Liver (tissue), 3 donors: ENCODE data around the gene SLC18A3.

Experiments
- ATF3 ChIP-seq: IDR thresholded peaks from 2 replicates; pipeline ENCODE4 v1.6.1; 2016; ENCODE audit warnings: antibody characterized with exemption
- CTCF ChIP-seq: fragments of 150-350 bp; IDR thresholded peaks from 2 replicates; pipeline ENCODE4 v1.5.1; 2017; ENCODE audit warnings: improper control_type of control experiment, low read depth, low read length; ENCODE audit not compliant: missing input control
- EGR1 ChIP-seq, 2 donors: IDR thresholded peaks; 2 replicates each; pipeline ENCODE4 v1.6.1; 2016 to 2018; ENCODE audit warnings: antibody characterized with exemption in 2 of 2, low read depth in 2 of 2
- GABPA ChIP-seq, 2 donors: IDR thresholded peaks in 1 of 2; conservative IDR thresholded peaks in 1 of 2; 2 replicates each; pipeline ENCODE4 v1.6.1; 2016; ENCODE audit warnings: antibody characterized with exemption in 2 of 2, mild to moderate bottlenecking in 1 of 2, moderate library complexity in 1 of 2
- JUND ChIP-seq, 2 donors: IDR thresholded peaks; 2 replicates each; pipeline ENCODE4 v1.6.1; 2016; ENCODE audit warnings: antibody characterized with exemption in 2 of 2
- MAX ChIP-seq: IDR thresholded peaks from 2 replicates; pipeline ENCODE4 v1.6.1; 2016; ENCODE audit warnings: antibody characterized with exemption
- NR2F2 ChIP-seq: IDR thresholded peaks from 2 replicates; pipeline ENCODE4 v1.6.1; 2016; ENCODE audit warnings: antibody characterized with exemption
- RAD21 ChIP-seq, 2 donors: IDR thresholded peaks; 2 replicates each; pipeline ENCODE4 v1.6.1; 2016; ENCODE audit warnings: antibody characterized with exemption in 2 of 2, mild to moderate bottlenecking in 2 of 2
- REST ChIP-seq: IDR thresholded peaks from 2 replicates; pipeline ENCODE4 v1.6.1; 2016; ENCODE audit warnings: antibody characterized with exemption, mild to moderate bottlenecking
- SP1 ChIP-seq: IDR thresholded peaks from 2 replicates; pipeline ENCODE4 v1.6.1; 2018; ENCODE audit warnings: antibody characterized with exemption, mild to moderate bottlenecking
- TAF1 ChIP-seq: conservative IDR thresholded peaks from 2 replicates; pipeline ENCODE4 v1.6.1; 2016; ENCODE audit warnings: antibody characterized with exemption, mild to moderate bottlenecking
- ZBTB33 ChIP-seq: IDR thresholded peaks from 2 replicates; pipeline ENCODE4 v1.6.1; 2016; ENCODE audit warnings: antibody characterized with exemption
- donor health status: healthy.
- donor health status: healthy.

- TF ChIP-seq REST (no peak), EGR1 (IDR thresholded peaks at IDR 0.05; ENCODE audit: low read depth in 2 of 2) (no peak), CTCF (no peak), GABPA (IDR thresholded peaks at IDR 0.05 in 1 of 2, conservative IDR thresholded peaks at IDR 0.05 in 1 of 2) (no peak), JUND (IDR thresholded peaks at IDR 0.05) (no peak), MAX (no peak), ATF3 (no peak), TAF1 (no peak), SP1 (no peak), NR2F2 (no peak), RAD21 (IDR thresholded peaks at IDR 0.05) (no peak), ZBTB33 (no peak)
Observed at GRCh38 chr10:49628599-49628998, 18.5 kb downstream of the SLC18A3 start.
